GM10248 (cell line): ENCODE measurements around the gene PLA2G2D.

ENCODE experiments used
- CTCF ChIA-PET: fragments of 300-600 bp; sonication (Branson Sonifier 250); formaldehyde crosslinking; extraction: SDS; loops from one replicate; lab custom pipeline; 2021; ENCODE audit warnings: antibody characterized with exemption; lab: Yijun Ruan, JAX
- POLR2A ChIA-PET: fragments of 350-650 bp; sonication (Branson Sonifier 250); formaldehyde crosslinking; extraction: SDS; loops from one replicate; lab custom pipeline; 2020; ENCODE audit warnings: antibody characterized with exemption; lab: Yijun Ruan, JAX
- DNase-seq: peaks from one replicate; pipeline ENCODE4 v3.0.0; 2012; ENCODE audit errors: extremely low spot score
- TF ChIP-seq, protein P1 (sequence below): IDR thresholded peaks from 2 replicates; pipeline ENCODE4 v1.5.1; 2012; ENCODE audit warnings: mild to moderate bottlenecking, low read depth; ENCODE audit errors: extremely low read depth, missing control alignments, control extremely low read depth

PLA2G2D gene, protein sequence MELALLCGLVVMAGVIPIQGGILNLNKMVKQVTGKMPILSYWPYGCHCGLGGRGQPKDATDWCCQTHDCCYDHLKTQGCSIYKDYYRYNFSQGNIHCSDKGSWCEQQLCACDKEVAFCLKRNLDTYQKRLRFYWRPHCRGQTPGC

DNA sequence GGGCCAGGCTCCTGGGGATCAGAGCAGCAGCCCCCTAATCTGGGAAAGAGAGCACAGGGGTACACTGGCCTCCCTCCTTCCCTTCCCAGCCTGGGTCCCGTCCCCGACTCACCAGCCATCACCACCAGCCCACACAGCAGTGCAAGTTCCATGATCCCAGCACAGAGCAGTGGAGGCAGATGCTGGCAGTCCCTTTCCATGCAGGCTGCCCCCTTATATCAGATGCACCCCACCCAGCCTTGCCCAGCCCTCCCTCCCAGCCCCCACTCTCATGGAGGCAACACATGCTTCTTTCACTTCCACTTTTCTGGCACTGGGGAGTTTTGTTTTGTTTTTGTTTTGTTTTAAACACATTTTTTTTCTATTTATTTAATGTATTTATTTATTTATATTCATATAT, at the start of gene PLA2G2D:
Gene PLA2G2D, minus strand, starts transcription at position 190 of the 400 bp plus-strand sequence. Its CDS starts 38 bp downstream, at position 152.
- ChIA-PET CTCF (interaction anchor here (1.0 to 2.1 kb wide), 2 partner anchors 9 to 18 kb away, joined by 3 to 8 read pairs; no protein-coding TSS in a partner anchor), POLR2A (no interaction called here)
- no peak for DNase-seq
- TF ChIP-seq, protein P1, sequence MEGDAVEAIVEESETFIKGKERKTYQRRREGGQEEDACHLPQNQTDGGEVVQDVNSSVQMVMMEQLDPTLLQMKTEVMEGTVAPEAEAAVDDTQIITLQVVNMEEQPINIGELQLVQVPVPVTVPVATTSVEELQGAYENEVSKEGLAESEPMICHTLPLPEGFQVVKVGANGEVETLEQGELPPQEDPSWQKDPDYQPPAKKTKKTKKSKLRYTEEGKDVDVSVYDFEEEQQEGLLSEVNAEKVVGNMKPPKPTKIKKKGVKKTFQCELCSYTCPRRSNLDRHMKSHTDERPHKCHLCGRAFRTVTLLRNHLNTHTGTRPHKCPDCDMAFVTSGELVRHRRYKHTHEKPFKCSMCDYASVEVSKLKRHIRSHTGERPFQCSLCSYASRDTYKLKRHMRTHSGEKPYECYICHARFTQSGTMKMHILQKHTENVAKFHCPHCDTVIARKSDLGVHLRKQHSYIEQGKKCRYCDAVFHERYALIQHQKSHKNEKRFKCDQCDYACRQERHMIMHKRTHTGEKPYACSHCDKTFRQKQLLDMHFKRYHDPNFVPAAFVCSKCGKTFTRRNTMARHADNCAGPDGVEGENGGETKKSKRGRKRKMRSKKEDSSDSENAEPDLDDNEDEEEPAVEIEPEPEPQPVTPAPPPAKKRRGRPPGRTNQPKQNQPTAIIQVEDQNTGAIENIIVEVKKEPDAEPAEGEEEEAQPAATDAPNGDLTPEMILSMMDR = no peak

DNA sequence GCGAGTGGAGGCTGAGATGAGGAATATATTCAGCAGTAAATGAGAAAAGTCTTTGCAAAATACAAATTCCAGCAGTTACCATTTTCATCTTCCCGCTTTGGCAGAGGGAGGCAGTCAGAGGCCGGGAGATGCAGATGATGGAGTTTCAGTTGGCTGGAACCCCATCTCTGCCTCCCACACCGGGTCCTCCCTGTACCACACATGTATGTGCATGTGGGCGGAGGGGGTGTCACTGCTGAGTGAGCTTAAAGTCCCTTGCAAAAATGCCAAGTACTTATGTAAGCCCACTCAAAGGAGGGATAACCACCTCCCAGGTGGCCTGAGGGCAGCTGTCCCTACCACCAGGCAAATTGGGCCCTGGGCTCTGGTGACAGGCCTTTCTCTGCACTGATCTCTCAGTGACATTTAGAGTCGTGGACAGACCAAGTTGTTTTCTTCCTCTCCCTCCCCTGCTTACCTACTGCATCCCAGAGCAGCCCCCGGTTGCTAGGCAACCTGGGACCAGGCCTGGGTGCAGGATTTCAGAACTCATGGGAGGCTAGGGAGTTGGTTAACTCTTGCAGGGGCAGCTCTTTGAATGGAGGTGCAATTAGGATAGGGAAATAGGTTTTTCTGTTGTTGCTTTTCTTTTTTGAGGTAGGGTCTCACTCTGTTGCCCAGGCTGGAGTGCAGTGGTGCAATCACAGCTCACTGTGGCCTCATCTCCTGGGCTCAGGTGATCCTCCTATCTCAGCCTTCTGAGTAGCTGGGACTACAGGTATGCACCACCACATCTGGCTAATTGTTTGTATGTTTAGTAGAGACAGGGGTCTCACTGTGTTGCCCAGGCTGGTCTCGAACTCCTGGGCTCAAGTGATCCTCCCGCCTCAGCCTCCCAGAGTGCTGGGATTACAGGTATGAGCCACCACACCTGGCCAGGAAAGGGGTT, 49.5 kb upstream of the PLA2G2D start:
- DNase-seq = no peak
- TF ChIP-seq, protein P1 = no peak
- CTCF ChIA-PET = interaction anchor here (1.3 to 6.4 kb wide), 4 partner anchors 11 to 27 kb away, joined by 4 to 46 read pairs (median 4); no protein-coding TSS in a partner anchor
- POLR2A ChIA-PET = no interaction called here

DNA sequence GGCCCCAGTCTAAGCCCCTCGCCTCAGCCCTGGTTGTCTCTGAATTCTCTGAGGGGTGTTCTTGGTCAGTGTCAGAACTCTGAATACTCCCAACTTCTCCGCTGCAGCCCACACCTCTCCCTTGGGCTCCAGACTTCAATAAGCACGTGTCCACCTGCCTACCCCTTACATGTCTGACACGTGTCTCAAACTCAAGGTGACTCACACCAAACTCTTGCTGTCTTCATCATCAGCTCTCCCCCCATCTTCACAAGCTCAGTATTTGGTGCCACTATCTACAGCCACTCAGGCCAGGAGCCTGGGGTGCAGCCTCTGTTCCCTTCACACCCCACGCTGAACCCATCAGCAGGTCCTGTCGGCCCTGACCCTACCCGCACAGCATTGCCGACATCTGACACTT, 47.8 kb upstream of the PLA2G2D start:
- TF ChIP-seq, protein P1 = no peak
- POLR2A ChIA-PET = no interaction called here
- DNase-seq = no peak
- CTCF ChIA-PET = interaction anchor here (1.3 to 6.4 kb wide), 3 partner anchors 15 to 250 kb away, joined by 4 to 46 read pairs (median 5); no protein-coding TSS in a partner anchor

DNA sequence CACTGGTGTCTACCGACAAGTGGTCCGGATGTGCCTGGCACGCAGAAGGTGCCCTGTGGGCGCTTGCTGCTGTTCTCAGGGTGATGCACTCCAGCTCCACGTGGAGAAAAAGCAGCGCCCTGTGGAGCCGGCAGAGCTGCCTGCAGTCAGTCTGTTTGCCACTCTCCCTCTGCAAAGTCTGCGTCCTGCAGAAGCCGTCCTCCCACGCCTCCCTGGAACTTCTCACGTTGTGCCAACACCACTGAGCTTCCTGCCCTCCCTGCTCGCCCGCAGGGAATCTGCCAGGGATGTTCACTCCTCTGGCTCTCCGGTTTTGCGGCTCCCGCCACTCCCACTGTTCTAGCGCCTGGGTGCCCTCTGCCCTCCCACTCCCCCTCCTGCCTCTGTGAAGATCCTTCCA, 46.7 kb upstream of the PLA2G2D start:
- POLR2A ChIA-PET = no interaction called here
- TF ChIP-seq, protein P1 = no peak
- CTCF ChIA-PET = interaction anchor here (0.9 to 6.4 kb wide), 5 partner anchors 9 to 248 kb away, joined by 3 to 46 read pairs (median 5); no protein-coding TSS in a partner anchor
- no peak for DNase-seq

DNA sequence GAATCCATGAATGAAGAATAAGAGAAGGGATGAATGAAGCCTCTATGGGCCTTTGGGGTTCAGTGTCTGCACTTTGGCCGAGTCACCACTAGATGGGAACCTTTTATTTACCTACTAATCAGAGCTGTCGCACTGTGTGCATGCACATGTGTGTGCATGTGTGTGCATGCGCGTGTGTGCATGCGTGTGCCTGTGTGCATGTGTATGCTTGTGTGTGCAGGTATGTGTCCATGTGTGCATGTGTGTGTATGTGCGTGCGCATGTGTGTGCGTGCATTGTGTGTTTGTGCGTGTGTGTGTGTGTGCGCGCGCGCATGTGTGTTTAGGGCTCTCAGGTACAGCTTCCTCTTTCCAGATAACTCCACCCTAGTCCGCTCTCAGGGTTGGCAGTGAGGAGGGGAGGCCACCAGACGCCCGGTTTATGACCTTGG, 46.2 kb upstream of the PLA2G2D start:
- ChIA-PET POLR2A (no interaction called here), CTCF (interaction anchor here (0.9 to 6.4 kb wide), 7 partner anchors 10 to 248 kb away, joined by 3 to 46 read pairs (median 5); no protein-coding TSS in a partner anchor)
- peak; percentile 61 for DNase-seq
- TF ChIP-seq, protein P1 = peak; percentile 30

DNA sequence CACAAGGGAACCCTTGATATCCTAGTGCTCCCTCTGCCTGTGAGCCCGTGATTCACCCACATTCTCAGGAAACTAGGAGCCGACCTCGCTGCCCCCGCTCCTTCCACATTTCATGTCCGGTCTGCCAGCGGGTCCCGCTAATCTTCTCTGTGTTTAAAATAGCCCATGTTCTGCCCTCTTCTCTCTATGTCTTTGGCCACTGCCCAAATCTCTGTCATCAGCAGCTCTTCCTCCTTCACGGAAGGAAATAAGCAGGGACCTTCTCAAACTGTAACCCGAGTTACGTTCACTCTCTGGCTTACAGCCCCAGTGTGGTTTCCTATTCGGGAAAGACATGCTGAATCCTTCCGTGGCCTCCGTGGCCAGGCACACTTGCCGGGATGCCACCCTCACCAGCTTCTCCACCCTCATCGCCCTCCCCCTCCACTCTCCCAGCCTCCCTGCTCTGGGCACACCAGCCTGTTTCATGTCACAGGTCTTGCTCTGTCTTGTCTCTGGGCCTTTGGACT, 45.4 kb upstream of the PLA2G2D start:
- POLR2A ChIA-PET = no interaction called here
- CTCF ChIA-PET = interaction anchor here (0.8 to 6.4 kb wide), 6 partner anchors 10 to 32 kb away, joined by 3 to 46 read pairs (median 4); no protein-coding TSS in a partner anchor
- TF ChIP-seq, protein P1 = no peak
- no peak for DNase-seq
